ENCODE data around the gene CD83.

The CD83 gene

DNA sequence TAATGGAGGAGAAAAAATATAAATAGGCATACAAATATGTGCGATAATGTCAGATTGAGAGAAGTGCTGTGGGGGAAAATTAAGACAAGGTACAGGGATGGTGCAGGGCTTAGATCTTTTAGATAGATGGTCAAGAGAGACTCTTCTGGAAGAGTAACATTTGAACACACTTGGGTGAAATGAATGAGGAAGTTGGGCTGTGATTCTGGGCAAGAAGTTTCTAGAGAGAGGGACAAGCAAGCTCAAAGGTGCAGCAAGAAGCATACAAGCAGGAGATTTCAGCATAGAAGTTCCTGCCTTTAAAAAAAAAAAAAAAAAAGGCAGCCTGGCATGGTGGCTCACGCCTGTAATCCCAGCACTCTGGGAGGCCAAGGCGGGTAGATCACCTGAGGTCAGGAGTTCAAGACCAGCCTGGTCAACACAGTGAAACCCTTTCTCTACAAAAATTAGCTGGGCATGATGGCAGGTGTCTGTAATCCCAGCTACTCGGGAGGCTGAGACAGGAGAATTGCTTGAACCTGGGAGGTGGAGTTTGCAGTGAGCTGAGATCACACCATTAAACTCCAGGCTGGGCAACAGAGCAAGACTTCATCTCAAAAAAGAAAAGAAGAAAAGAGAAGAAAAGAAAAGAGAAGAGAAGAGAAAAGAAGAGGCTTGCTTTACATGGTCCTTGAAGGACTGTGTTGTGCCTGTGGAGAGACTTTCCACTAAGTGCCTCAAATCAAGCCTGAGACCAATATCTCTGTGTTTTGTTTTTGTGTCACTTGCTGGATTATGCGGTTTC is 9.7 kb upstream of the CD83 start:
- Histone ChIP-seq H2AFZ (ENCODE audit: low read length, unreplicated experiment) (no peak overlapping the region), H3K36me3 (ENCODE audit: insufficient read depth, low read length) (no peaks in the 10 kb centered on the region), H3K4me3 (ENCODE audit: low read depth, low read length) (no peak overlapping the region), H3K27me3 (ENCODE audit: insufficient read depth, low read length) (peaks cover 46% of the 10 kb centered on the region), H3K79me2 (ENCODE audit: control insufficient read depth, insufficient read depth, low read length, unreplicated experiment) (no peaks in the 10 kb centered on the region), H3K4me1 (ENCODE audit: control insufficient read depth, insufficient read depth, low read length, unreplicated experiment) (no peaks in the 10 kb centered on the region), H3K27ac (ENCODE audit: low read depth, low read length) (no peak overlapping the region)

DNA sequence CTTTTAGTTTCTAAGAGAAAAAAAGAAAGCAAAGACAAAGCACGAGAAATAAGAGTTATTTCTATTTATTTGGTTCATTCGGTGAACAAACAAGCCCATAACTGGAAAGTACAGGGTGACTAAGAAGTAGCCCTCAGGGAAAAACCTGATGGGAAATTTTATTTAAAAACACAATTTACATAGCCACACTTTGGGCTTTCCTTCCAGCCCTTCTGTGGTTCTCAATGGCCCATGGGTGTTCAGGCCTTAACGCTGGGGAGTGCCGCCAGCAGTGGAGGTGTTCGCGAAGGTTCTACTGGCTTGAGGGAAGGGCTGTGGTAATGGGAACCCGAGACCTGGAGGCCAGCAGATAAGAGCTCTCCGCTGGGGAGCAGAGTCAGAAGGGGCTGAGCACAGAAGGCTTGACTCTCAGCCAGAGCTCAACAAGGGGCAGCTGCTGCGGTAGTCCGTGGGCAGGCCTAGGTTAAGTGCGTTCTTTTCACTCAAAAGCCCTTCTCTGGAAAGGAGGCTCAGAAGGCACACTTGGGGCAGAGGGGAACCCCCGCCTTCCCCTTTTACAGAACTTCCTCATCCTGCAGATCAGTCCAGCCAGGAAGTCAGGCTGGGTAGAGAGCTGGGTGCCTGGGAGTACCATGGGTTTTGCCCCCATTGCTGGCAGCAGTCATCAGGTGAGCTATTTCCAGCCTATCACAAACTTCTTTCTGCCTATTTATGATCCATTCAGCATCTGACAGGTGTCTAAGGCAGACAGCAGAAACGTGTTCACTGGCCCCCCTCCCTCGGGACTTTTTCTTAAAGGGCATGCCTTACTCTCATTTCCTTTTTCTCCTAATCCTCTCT is 8.8 kb upstream of the CD83 start:
- H3K79me2 ChIP-seq (ENCODE audit: control insufficient read depth, insufficient read depth, low read length, unreplicated experiment), result no peaks in the 10 kb centered on the region
- no peak overlapping the region for H3K27ac ChIP-seq (ENCODE audit: low read depth, low read length)
- H3K36me3 ChIP-seq (ENCODE audit: insufficient read depth, low read length), result no peaks in the 10 kb centered on the region
- H3K4me1 ChIP-seq (ENCODE audit: control insufficient read depth, insufficient read depth, low read length, unreplicated experiment), result no peaks in the 10 kb centered on the region
- no peak overlapping the region for H3K4me3 ChIP-seq (ENCODE audit: low read depth, low read length)
- peaks cover 39% of the 10 kb centered on the region for H3K27me3 ChIP-seq (ENCODE audit: insufficient read depth, low read length)
- H2AFZ ChIP-seq (ENCODE audit: low read length, unreplicated experiment), result no peak overlapping the region

DNA sequence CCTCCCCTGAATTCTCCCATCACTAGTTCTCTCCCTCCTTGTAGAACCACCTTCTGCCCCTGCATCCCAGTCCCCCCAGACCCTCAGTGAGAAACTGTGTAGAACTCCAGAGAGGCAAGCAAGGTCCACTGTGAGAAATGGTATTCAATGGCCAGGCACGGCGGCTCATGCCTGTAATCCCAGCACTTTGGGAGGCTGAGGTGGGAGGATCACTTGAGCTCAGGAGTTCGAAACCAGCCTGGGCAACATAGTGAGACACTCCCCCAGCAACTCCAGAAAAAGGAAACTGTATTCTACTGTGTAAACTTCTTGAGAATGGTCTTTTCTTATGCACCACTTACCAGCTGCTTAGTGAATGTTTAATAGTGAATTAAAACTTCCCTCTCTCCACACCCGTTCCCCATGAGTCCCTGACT is 8.2 kb upstream of the CD83 start:
- Histone ChIP-seq H3K27me3 (ENCODE audit: insufficient read depth, low read length) (peaks cover 33% of the 10 kb centered on the region), H3K79me2 (ENCODE audit: control insufficient read depth, insufficient read depth, low read length, unreplicated experiment) (no peaks in the 10 kb centered on the region)

DNA sequence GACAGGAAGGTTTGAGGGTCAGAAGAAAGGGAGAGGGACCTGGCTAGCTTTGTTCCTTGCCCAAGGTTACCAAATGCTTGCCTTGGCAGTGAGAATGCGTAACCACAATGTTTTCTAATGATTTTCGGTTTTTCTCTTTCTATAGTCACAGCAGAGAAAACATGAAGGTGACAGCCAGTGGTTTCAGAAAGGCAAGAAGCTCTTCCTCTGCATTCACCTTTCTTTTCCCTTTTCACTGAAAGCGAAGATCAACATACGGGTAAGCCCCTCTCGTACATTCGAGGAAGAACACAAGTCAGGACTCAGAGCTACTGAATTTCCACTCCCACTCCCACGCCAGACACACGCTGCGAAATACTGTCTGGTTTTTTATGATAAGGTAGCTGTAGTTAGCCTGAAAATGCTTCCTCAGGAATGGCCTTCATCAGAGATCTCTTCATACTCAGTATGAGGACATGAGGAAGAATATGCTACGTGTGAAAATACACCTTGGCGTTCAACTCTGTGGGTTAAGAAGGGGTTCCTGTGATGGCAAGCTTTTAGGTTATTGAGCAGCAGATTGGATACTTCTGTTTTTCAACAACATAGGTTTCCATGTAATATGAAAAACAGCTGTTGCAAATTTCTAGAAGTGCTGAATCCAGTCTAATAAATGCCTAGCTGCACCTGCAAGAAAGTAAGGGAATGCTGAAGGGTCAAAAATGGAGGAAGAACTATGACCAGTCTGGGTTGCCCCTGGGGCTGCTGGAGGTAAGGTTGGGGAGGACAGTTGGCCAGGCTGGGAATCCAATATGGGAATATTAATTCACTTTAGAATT is 7.4 kb upstream of the CD83 start:
- no peaks in the 10 kb centered on the region for H3K4me1 ChIP-seq (ENCODE audit: control insufficient read depth, insufficient read depth, low read length, unreplicated experiment)
- no peaks in the 10 kb centered on the region for H3K36me3 ChIP-seq (ENCODE audit: insufficient read depth, low read length)
- H3K27ac ChIP-seq (ENCODE audit: low read depth, low read length), result no peak overlapping the region
- H3K27me3 ChIP-seq (ENCODE audit: insufficient read depth, low read length), result peaks cover 25% of the 10 kb centered on the region
- no peak overlapping the region for H2AFZ ChIP-seq (ENCODE audit: low read length, unreplicated experiment)
- no peak overlapping the region for H3K4me3 ChIP-seq (ENCODE audit: low read depth, low read length)
- no peaks in the 10 kb centered on the region for H3K79me2 ChIP-seq (ENCODE audit: control insufficient read depth, insufficient read depth, low read length, unreplicated experiment)

More for the DNA sequence above, 8.2 kb upstream of the CD83 start:
- Histone ChIP-seq H3K4me3 (ENCODE audit: low read depth, low read length) (no peak overlapping the region), H2AFZ (ENCODE audit: low read length, unreplicated experiment) (no peak overlapping the region), H3K36me3 (ENCODE audit: insufficient read depth, low read length) (no peaks in the 10 kb centered on the region), H3K27ac (ENCODE audit: low read depth, low read length) (no peak overlapping the region), H3K4me1 (ENCODE audit: control insufficient read depth, insufficient read depth, low read length, unreplicated experiment) (no peaks in the 10 kb centered on the region)

DNA sequence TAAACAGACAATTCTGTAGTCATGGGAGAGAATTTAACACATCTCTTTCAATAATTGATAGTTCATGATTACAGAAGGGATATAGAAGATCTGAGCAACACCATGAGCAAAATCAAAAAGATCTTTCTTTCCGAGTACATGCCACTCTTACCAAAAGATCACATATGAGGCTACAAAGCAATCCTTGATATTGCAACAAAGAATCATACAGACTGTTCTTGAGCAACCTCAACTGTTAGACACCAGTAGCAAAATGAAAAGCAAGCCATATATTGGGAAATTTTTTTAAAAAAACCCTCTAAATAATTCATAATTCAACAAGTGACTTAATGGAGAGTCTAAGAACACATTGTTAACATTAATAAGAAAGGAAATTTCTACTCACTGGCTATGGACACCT is 3.6 kb upstream of the CD83 start:
- Histone ChIP-seq H3K4me1 (ENCODE audit: control insufficient read depth, insufficient read depth, low read length, unreplicated experiment) (peaks cover 5% of the 10 kb centered on the region), H3K36me3 (ENCODE audit: insufficient read depth, low read length) (no peaks in the 10 kb centered on the region), H2AFZ (ENCODE audit: low read length, unreplicated experiment) (no peak overlapping the region), H3K27me3 (ENCODE audit: insufficient read depth, low read length) (peaks cover 10% of the 10 kb centered on the region; the same call in 1 of the 2 replicates), H3K79me2 (ENCODE audit: control insufficient read depth, insufficient read depth, low read length, unreplicated experiment) (no peaks in the 10 kb centered on the region), H3K4me3 (ENCODE audit: low read depth, low read length) (no peak overlapping the region), H3K27ac (ENCODE audit: low read depth, low read length) (no peak overlapping the region)

DNA sequence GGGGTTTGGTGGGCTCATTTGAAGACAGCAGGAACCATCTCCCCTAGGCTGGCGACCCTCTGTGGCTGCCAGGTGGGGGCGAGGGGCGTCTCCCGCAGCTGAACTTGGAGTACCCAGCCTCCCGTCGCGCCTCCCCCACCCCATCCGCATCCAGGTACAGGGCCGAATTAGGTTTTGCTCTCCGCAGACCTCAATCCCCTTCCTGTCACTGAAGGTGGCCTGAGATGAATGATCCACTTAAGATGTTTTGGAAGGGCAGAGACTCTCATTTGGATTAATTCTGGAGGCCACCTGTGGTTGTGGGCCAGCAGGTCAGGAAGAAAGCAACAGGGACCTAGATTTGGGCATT is 493 bp downstream of the CD83 start:
- Histone ChIP-seq H3K4me3 (ENCODE audit: low read depth, low read length) (peak overlapping the region; percentile 81), H3K27ac (ENCODE audit: low read depth, low read length) (no peak overlapping the region), H3K27me3 (ENCODE audit: insufficient read depth, low read length) (no peaks in the 10 kb centered on the region), H2AFZ (ENCODE audit: low read length, unreplicated experiment) (peak overlapping the region; percentile 75), H3K79me2 (ENCODE audit: control insufficient read depth, insufficient read depth, low read length, unreplicated experiment) (no peaks in the 10 kb centered on the region), H3K4me1 (ENCODE audit: control insufficient read depth, insufficient read depth, low read length, unreplicated experiment) (peaks cover 5% of the 10 kb centered on the region), H3K36me3 (ENCODE audit: insufficient read depth, low read length) (no peaks in the 10 kb centered on the region)

DNA sequence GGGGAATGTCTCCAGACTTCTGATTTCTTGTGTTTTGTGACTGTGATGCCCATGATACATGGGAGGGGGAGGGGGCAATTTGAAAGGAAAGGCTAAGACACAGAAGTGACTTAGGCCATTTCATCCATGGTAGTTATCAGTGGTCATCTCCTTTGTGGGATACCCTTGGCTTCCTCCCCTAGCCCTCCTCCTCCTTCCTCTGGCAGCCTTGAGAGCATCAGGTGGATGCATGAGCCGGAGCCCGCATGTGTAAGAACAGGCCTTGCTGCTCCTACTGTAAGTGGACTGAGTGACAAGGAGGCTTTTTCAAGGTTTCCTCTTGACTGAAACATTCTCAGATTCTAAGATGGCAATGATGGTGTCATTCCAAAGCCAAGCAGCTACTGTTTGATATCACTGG is 874 bp downstream of the CD83 start:
- H3K79me2 ChIP-seq (ENCODE audit: control insufficient read depth, insufficient read depth, low read length, unreplicated experiment), result no peaks in the 10 kb centered on the region
- H3K4me3 ChIP-seq (ENCODE audit: low read depth, low read length), result peak overlapping the region; percentile 81
- peaks cover 5% of the 10 kb centered on the region for H3K4me1 ChIP-seq (ENCODE audit: control insufficient read depth, insufficient read depth, low read length, unreplicated experiment)
- H2AFZ ChIP-seq (ENCODE audit: low read length, unreplicated experiment), result no peak overlapping the region
- no peaks in the 10 kb centered on the region for H3K27me3 ChIP-seq (ENCODE audit: insufficient read depth, low read length)
- no peak overlapping the region for H3K27ac ChIP-seq (ENCODE audit: low read depth, low read length)
- H3K36me3 ChIP-seq (ENCODE audit: insufficient read depth, low read length), result no peaks in the 10 kb centered on the region

DNA sequence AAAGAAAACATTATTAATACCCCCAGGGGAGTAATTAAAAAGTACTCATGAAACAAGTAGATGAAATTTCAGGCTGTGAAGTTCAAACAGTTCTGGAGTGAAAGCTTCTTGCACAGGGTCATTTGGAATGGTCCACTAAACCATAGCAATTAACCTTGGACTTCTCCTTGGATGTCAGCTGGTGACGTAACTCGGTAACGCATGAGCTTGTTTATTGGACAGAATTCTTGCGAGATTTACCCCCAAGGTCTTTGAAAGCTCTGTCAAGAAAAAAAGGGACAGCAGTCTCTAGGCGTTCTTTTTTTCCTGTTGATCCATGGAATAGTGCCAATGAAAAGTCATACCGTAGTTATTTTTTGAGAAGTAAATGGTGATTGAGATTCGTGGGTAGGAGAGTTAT is 2.2 kb downstream of the CD83 start:
- Histone ChIP-seq H3K79me2 (ENCODE audit: control insufficient read depth, insufficient read depth, low read length, unreplicated experiment) (no peaks in the 10 kb centered on the region), H2AFZ (ENCODE audit: low read length, unreplicated experiment) (no peak overlapping the region), H3K36me3 (ENCODE audit: insufficient read depth, low read length) (no peaks in the 10 kb centered on the region), H3K4me1 (ENCODE audit: control insufficient read depth, insufficient read depth, low read length, unreplicated experiment) (peaks cover 5% of the 10 kb centered on the region), H3K4me3 (ENCODE audit: low read depth, low read length) (no peak overlapping the region), H3K27me3 (ENCODE audit: insufficient read depth, low read length) (no peaks in the 10 kb centered on the region), H3K27ac (ENCODE audit: low read depth, low read length) (no peak overlapping the region)

DNA sequence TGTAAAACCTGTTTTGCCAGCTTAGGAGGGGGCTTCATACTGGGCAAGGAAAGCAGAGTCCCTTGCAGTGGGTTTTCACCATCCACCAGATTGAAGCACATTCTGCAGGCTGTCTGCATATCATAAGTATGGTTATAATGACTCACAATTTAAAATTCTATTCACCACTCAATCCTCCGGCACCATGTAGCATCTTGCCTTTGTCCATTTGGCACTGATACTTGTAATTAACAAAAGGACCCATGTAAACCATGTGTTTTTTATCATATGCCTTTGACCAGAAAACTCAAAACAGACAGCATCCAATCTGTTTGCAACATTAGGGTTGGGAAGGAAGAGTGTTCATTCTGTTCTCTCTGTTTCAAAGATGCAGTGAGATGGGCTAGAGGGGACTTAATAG is 3.0 kb downstream of the CD83 start:
- Histone ChIP-seq H3K4me3 (ENCODE audit: low read depth, low read length) (no peak overlapping the region), H3K27me3 (ENCODE audit: insufficient read depth, low read length) (no peaks in the 10 kb centered on the region), H3K36me3 (ENCODE audit: insufficient read depth, low read length) (no peaks in the 10 kb centered on the region), H3K4me1 (ENCODE audit: control insufficient read depth, insufficient read depth, low read length, unreplicated experiment) (peaks cover 5% of the 10 kb centered on the region), H3K27ac (ENCODE audit: low read depth, low read length) (no peak overlapping the region), H3K79me2 (ENCODE audit: control insufficient read depth, insufficient read depth, low read length, unreplicated experiment) (no peaks in the 10 kb centered on the region), H2AFZ (ENCODE audit: low read length, unreplicated experiment) (no peak overlapping the region)

DNA sequence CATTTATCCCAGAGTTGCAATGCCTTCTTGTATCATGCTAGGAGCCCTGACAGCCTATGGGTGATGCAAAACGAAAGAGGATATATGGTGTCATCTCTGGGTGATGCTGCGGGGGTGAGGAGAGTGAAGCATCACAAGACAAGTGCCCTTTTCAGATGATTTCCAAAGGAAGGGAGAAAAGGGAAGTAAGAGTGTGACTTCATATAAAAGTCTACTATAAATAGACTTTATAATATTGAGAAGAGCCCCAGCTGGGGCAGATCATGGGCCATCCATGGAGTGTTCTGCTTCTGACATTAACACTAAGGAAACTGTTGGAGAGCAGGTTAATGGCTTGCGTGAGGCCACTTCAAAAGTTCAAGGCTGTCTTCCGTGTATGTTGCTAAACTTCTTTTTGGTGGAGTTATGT is 4.4 kb downstream of the CD83 start:
- no peaks in the 10 kb centered on the region for H3K27me3 ChIP-seq (ENCODE audit: insufficient read depth, low read length)
- H2AFZ ChIP-seq (ENCODE audit: low read length, unreplicated experiment), result no peak overlapping the region
- no peak overlapping the region for H3K27ac ChIP-seq (ENCODE audit: low read depth, low read length)
- no peaks in the 10 kb centered on the region for H3K36me3 ChIP-seq (ENCODE audit: insufficient read depth, low read length)
- H3K4me3 ChIP-seq (ENCODE audit: low read depth, low read length), result no peak overlapping the region
- peaks cover 5% of the 10 kb centered on the region for H3K4me1 ChIP-seq (ENCODE audit: control insufficient read depth, insufficient read depth, low read length, unreplicated experiment)
- no peaks in the 10 kb centered on the region for H3K79me2 ChIP-seq (ENCODE audit: control insufficient read depth, insufficient read depth, low read length, unreplicated experiment)
